AG09309 (cell line): ENCODE results near the gene RRAGD.

Experiments
- DNase-seq: peaks from one replicate; pipeline ENCODE4 v3.0.0-alpha.2; 2010; ENCODE audit warnings: low read depth
- H3K4me3 ChIP-seq: 2 replicates; pipeline ENCODE4 v1.5.1; 2011; ENCODE audit warnings: mild to moderate bottlenecking, low read depth, low read length, moderate library complexity; ENCODE audit not compliant: control insufficient read depth
- TF ChIP-seq, protein P1 (sequence below): IDR thresholded peaks from 2 replicates; pipeline ENCODE4 v1.5.1; 2011; ENCODE audit warnings: mild to moderate bottlenecking, low read depth, low read length, inconsistent platforms; ENCODE audit not compliant: insufficient read depth, control insufficient read depth; ENCODE audit errors: missing control alignments

The RRAGD gene

DNA sequence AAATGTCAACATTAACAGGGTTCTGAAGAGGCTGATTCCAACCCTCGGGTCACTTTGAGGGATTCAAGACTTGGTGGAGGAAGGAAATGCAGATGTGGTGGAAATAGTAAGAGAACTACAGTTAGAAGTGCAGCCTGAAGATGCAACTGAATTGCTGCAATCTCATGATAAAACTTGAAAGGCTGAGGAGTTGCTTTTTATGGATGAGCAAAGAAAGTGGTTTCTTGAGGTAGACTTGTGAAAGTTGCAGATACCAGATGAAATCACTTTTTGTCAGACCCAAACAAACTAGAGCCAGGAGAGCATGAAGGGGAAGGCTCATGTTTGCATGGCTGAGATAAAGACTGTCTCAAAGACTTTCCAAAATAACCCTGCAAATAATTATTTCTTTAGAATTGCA lies 37.1 kb upstream of the RRAGD start:
- TF ChIP-seq, protein P1, sequence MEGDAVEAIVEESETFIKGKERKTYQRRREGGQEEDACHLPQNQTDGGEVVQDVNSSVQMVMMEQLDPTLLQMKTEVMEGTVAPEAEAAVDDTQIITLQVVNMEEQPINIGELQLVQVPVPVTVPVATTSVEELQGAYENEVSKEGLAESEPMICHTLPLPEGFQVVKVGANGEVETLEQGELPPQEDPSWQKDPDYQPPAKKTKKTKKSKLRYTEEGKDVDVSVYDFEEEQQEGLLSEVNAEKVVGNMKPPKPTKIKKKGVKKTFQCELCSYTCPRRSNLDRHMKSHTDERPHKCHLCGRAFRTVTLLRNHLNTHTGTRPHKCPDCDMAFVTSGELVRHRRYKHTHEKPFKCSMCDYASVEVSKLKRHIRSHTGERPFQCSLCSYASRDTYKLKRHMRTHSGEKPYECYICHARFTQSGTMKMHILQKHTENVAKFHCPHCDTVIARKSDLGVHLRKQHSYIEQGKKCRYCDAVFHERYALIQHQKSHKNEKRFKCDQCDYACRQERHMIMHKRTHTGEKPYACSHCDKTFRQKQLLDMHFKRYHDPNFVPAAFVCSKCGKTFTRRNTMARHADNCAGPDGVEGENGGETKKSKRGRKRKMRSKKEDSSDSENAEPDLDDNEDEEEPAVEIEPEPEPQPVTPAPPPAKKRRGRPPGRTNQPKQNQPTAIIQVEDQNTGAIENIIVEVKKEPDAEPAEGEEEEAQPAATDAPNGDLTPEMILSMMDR: no peak
- DNase-seq: no peak
- H3K4me3 ChIP-seq: no peak overlapping the region

- no peak for DNase-seq
- TF ChIP-seq, protein P1: no peak
- H3K4me3 ChIP-seq: no peak overlapping the region
These were observed 31.6 kb upstream of the RRAGD start for GRCh38 chr6:89443658-89444057.

DNA sequence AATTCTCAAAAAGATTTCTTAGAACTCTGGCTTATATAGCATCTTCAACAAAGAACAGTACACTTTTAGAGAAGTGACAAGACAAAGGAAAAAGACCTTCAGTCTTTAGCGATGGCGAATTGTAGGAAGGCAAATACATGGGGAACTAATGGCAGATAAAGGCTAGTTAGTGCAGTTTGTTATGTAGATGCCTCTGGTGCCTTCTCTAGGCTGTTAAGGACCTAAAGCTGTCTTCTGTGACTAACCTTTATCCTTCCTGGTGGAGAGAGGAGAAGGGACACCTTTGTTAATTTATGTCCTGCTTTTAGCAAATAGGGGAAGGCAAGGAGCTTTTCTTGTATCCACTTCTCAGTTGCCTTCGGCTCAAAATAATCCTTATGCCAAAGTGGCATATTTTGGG lies 28.1 kb upstream of the RRAGD start:
- TF ChIP-seq, protein P1: no peak
- no peak for DNase-seq
- H3K4me3 ChIP-seq: no peak overlapping the region

DNA sequence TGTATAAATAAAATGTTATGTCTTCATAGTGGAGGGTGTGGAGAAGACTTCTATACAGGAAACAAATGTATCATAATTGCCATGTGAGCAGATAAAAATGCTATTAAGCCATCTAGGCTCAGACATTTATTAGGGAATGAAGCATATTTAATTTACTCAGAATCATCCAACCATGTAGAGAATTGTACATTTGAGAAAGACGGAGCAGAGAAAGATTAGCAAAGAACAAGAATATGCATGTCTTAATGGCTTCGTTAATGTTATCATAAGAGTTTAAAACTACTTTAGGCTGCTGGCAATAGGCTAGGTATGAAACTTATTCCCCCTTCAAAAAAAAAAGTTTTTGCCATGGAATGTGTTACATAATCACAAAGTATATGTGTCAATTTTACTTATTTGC lies 26.9 kb upstream of the RRAGD start:
- H3K4me3 ChIP-seq: no peak overlapping the region
- TF ChIP-seq, protein P1: no peak
- no peak for DNase-seq

DNA sequence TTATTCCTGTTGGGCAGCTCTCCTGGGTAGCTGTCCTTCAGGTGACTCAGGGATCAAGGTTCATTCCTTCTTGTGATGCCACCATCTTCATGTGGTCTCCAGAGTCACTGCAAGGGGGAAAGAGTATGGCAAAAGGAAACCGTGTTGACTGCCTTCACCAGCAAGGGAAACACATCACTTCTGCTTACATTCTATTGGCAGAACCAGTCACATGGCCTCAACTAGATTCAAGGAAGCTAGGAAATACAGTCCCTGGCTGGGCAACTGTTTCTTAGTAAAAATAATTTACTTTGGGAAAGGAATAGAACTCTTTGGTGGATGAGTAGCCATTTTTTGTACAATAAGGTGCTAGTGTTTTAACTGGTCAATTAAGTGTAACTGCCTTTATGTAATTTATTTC lies 26.2 kb upstream of the RRAGD start:
- H3K4me3 ChIP-seq: no peak overlapping the region
- TF ChIP-seq, protein P1: no peak
- DNase-seq: no peak

DNA sequence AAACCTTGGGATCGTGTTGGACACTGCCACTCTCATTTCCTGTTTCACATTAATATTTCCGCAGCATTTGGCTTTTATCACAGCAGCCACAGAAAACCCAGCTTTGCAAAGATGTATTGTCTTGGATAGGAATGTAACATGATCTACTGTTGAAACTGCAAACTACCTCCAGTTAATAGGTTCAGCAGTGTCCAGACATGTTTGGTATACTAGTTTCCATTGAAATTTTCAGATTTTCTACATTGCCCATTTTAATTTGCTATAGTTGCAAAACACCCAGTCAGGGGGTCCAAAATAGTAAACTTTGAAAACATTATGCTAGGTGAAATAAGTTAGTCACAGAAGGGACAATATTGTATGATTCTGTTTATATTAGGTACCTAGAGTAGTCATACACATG lies 24.2 kb upstream of the RRAGD start:
- no peak for DNase-seq
- H3K4me3 ChIP-seq: no peak overlapping the region
- TF ChIP-seq, protein P1: no peak

DNA sequence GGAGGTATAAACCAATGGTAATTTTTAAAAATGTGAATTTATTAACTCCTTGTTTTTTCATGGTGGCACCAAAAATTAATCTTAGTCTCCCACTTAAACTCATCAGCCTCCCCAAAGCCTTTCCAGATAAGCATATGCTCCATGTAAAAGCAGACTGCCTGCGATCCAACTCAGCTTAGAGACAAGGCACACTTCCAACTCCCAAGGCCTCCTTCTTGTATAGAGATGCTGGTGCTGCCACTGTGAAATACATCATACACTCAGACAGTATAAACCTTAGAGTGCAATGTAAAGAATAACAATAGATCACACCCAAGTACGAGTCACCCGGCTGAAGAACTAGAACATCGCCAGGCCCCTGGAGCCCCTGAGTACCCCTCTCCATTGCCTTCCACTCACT lies 22.9 kb upstream of the RRAGD start:
- no peak for DNase-seq
- no peak overlapping the region for H3K4me3 ChIP-seq
- TF ChIP-seq, protein P1: no peak
